GM19351 (cell line): Measurements from ENCODE around the gene DUSP2.

Experiments used
- ATAC-seq: cut with Tn5 transposase; IDR thresholded peaks from one replicate; pipeline ENCODE4 v1.9.1; 2021; ENCODE audit warnings: mild to moderate bottlenecking, moderate library complexity; ENCODE audit not compliant: unreplicated experiment

DUSP2 gene

GRCh38 chr2:96145036-96145847 lies at the start of gene DUSP2:
DUSP2 (minus strand) TSS chr2:96145440; CDS start chr2:96145354, 86 bp downstream.
- ATAC-seq: peak; percentile 44

GRCh38 chr2:96191937-96192670 lies 46.9 kb upstream of the DUSP2 start:
- no peak for ATAC-seq

GRCh38 chr2:96188821-96189526 lies 43.7 kb upstream of the DUSP2 start:
- no peak for ATAC-seq

GRCh38 chr2:96186562-96186961 lies 41.3 kb upstream of the DUSP2 start:
- ATAC-seq: no peak

GRCh38 chr2:96185516-96185915 lies 40.3 kb upstream of the DUSP2 start:
- no peak for ATAC-seq

GRCh38 chr2:96184989-96185388 lies 39.7 kb upstream of the DUSP2 start:
- no peak for ATAC-seq

GRCh38 chr2:96184188-96184587 lies 38.9 kb upstream of the DUSP2 start:
- ATAC-seq: no peak

- ATAC-seq: no peak
Measured at GRCh38 chr2:96181529-96181928, 36.3 kb upstream of the DUSP2 start.

- ATAC-seq: no peak
Measured at GRCh38 chr2:96180521-96180920, 35.3 kb upstream of the DUSP2 start.

GRCh38 chr2:96180002-96180401 lies 34.8 kb upstream of the DUSP2 start:
- no peak for ATAC-seq

- no peak for ATAC-seq
Measured at GRCh38 chr2:96176661-96177060, 31.4 kb upstream of the DUSP2 start.

- ATAC-seq: no peak
Measured at GRCh38 chr2:96175951-96176350, 30.7 kb upstream of the DUSP2 start.

- ATAC-seq: peak; percentile 70
Measured at GRCh38 chr2:96174251-96175144, 29.3 kb upstream of the DUSP2 start.

GRCh38 chr2:96171831-96172230 lies 26.6 kb upstream of the DUSP2 start:
- ATAC-seq: no peak

- no peak for ATAC-seq
Measured at GRCh38 chr2:96170626-96171025, 25.4 kb upstream of the DUSP2 start.

- no peak for ATAC-seq
Measured at GRCh38 chr2:96169868-96170507, 24.7 kb upstream of the DUSP2 start.

- no peak for ATAC-seq
Measured at GRCh38 chr2:96167407-96168013, 22.3 kb upstream of the DUSP2 start.

GRCh38 chr2:96164459-96165184 lies 19.4 kb upstream of the DUSP2 start:
- peak; percentile 61 for ATAC-seq
